SU-DHL-6 (cell line): ENCODE results near the gene FFAR4.

Source experiments
- CTCF ChIP-seq: fragments of 200-600 bp; sonication (generic); IDR thresholded peaks from one replicate; pipeline ENCODE4 v1.5.1; 2017; ENCODE audit warnings: antibody characterized with exemption, mild to moderate bottlenecking, low read length, moderate library complexity; ENCODE audit not compliant: insufficient read depth, poor library complexity, severe bottlenecking
- EZH2phosphoT487 ChIP-seq: fragments of 200-600 bp; sonication (generic), shearing (Covaris generic); conservative IDR thresholded peaks from 2 replicates; pipeline ENCODE4 v1.6.1; 2018; ENCODE audit warnings: mild to moderate bottlenecking, antibody characterized with exemption, low read length, moderate library complexity, mixed read lengths

GRCh38 chr10:93596539-93596938, 30.1 kb downstream of the FFAR4 start:
- TF ChIP-seq CTCF (no peak), EZH2phosphoT487 (no peak)
